Suprapubic skin (tissue), 3 donors: ENCODE data around the gene FGF7.
"Not testable (repeated sequence)": the region's sequence is repeated elsewhere in the genome, so short reads cannot be mapped to it uniquely, and the experiment has no call there.

Experiments
- CTCF ChIP-seq, 2 donors: fragments of 200-600 bp in 1 of 2; fragments of 450-650 bp in 1 of 2; sonication (generic) in 1 of 2; IDR thresholded peaks; one replicate each; pipeline ENCODE4 v1.5.1; 2016 to 2019; ENCODE audit warnings: antibody characterized with exemption in 2 of 2, mild to moderate bottlenecking in 1 of 2, moderate library complexity in 1 of 2
- EP300 ChIP-seq: sonication (generic); formaldehyde crosslinking; IDR thresholded peaks from one replicate; pipeline ENCODE4 v1.6.1; 2017; ENCODE audit warnings: antibody characterized with exemption
- POLR2A ChIP-seq, 2 donors: fragments of 450-650 bp; IDR thresholded peaks; one replicate each; pipeline ENCODE4 v1.6.1; 2017; ENCODE audit warnings: antibody characterized with exemption in 2 of 2, mild to moderate bottlenecking in 2 of 2, moderate library complexity in 2 of 2

GRCh38 chr15:49478982-49479381, 55.9 kb downstream of the FGF7 start:
- not testable (repeated sequence) for TF ChIP-seq CTCF (IDR thresholded peaks at IDR 0.05); EP300; POLR2A (IDR thresholded peaks at IDR 0.05)
